ENCODE measurements around the gene ANKRD17.

The ANKRD17 gene

GRCh38 chr4:73055241-73055897 lies 203.2 kb downstream of the ANKRD17 start:
- no peak for DNase-seq (ENCODE audit: low read depth, low spot score)

GRCh38 chr4:73053974-73054480 lies 204.6 kb downstream of the ANKRD17 start:
- DNase-seq (ENCODE audit: low read depth, low spot score) = no peak

GRCh38 chr4:73053076-73053475 lies 205.5 kb downstream of the ANKRD17 start:
- no peak for DNase-seq (ENCODE audit: low read depth, low spot score)

- DNase-seq (ENCODE audit: low read depth, low spot score) = no peak
Measured at GRCh38 chr4:73051625-73052024, 207.0 kb downstream of the ANKRD17 start.

GRCh38 chr4:73045879-73046278 lies 212.7 kb downstream of the ANKRD17 start:
- no peak for DNase-seq (ENCODE audit: low read depth, low spot score)

GRCh38 chr4:73037057-73037456 lies 221.5 kb downstream of the ANKRD17 start:
- no peak for DNase-seq (ENCODE audit: low read depth, low spot score)

GRCh38 chr4:73036123-73036522 lies 222.5 kb downstream of the ANKRD17 start:
- DNase-seq (ENCODE audit: low read depth, low spot score) = no peak

- DNase-seq (ENCODE audit: low read depth, low spot score) = no peak
Measured at GRCh38 chr4:73034896-73035295, 223.7 kb downstream of the ANKRD17 start.

- no peak for DNase-seq (ENCODE audit: low read depth, low spot score)
Measured at GRCh38 chr4:73028621-73029020, 230.0 kb downstream of the ANKRD17 start.

Data from iPS DF 19.7 (cell line).